Activated CD4-positive, alpha-beta memory T cell treated with anti-CD3 and anti-CD28 coated beads, Interleukin-2, amount 10 ng/mL, durations not matched to agents 7 days and 5 days (primary cell): ENCODE results near the gene SLC25A23. TPM values are rescaled to one million over a fixed set of nuclear protein-coding genes. Genes with fewer than 3 reads are reported as not detected.

Experiments used
- CTCF ChIA-PET: fragments of 350-600 bp; sonication (Branson Sonifier 250); formaldehyde crosslinking; loops from one replicate; lab custom pipeline; 2021; ENCODE audit warnings: antibody characterized with exemption, inconsistent platforms; lab: Charles Lee
- POLR2A ChIA-PET: fragments of 350-600 bp; sonication (Branson Sonifier 250); formaldehyde crosslinking; loops from one replicate; lab custom pipeline; 2021; ENCODE audit warnings: antibody characterized with exemption; lab: Charles Lee
- DNase-seq: peaks from one replicate; pipeline ENCODE4 v3.0.0-alpha.2; 2020
- H3K27ac Mint-ChIP-seq: one replicate; pipeline ENCODE4 v1.8.0; 2021; ENCODE audit warnings: mild to moderate bottlenecking, mixed read lengths
- H3K27me3 Mint-ChIP-seq: one replicate; pipeline ENCODE4 v1.8.0; 2021; ENCODE audit warnings: mixed read lengths
- H3K36me3 Mint-ChIP-seq: one replicate; pipeline ENCODE4 v1.8.0; 2021; ENCODE audit warnings: low read depth, mixed read lengths
- H3K4me1 Mint-ChIP-seq: one replicate; pipeline ENCODE4 v1.8.0; 2021; ENCODE audit warnings: mixed read lengths
- H3K4me3 Mint-ChIP-seq: one replicate; pipeline ENCODE4 v1.8.0; 2021; ENCODE audit warnings: mild to moderate bottlenecking, mixed read lengths
- H3K9me3 Mint-ChIP-seq: one replicate; pipeline ENCODE4 v1.8.0; 2021; ENCODE audit warnings: mixed read lengths
- total RNA-seq, 2 experiments: library from RNA; stranded (reverse); gene quantifications; one replicate each; pipeline ENCODE4 v1.2.3, GENCODE V29; 2021

Gene SLC25A23
- total RNA-seq, 2 experiments from 2014 or later: 30.0 to 35.7 TPM

GRCh38 chr19:6491802-6492592, 32.4 kb upstream of the SLC25A23 start:
- H3K27ac Mint-ChIP-seq: no peak overlapping the region
- H3K27me3 Mint-ChIP-seq: no peaks in the 10 kb centered on the region
- H3K4me1 Mint-ChIP-seq: peaks cover 17% of the 10 kb centered on the region
- ChIA-PET POLR2A (interaction anchor here (1.3 to 2.2 kb wide), 2 partner anchors 10 to 67 kb away, joined by 3 to 15 read pairs; partner anchors contain the start of gene DENND1C), CTCF (interaction anchor here (1.2 kb wide), 1 partner anchor 11 kb away, joined by 3 read pairs; the partner anchor contains the start of gene DENND1C)
- no peak for DNase-seq
- no peaks in the 10 kb centered on the region for H3K36me3 Mint-ChIP-seq
- H3K9me3 Mint-ChIP-seq: peaks cover 8% of the 10 kb centered on the region
- no peak overlapping the region for H3K4me3 Mint-ChIP-seq

- peak overlapping the region; percentile 81 for H3K27ac Mint-ChIP-seq
- H3K36me3 Mint-ChIP-seq: no peaks in the 10 kb centered on the region
- ChIA-PET CTCF (interaction anchor here (1.7 kb wide), 1 partner anchor 27 kb away, joined by 5 read pairs; no protein-coding TSS in a partner anchor), POLR2A (interaction anchor here (1.0 to 2.2 kb wide), 4 partner anchors 9 to 65 kb away, joined by 3 to 13 read pairs (median 6); partner anchors contain the start of genes DENND1C, KHSRP and TUBB4A)
- peaks cover 8% of the 10 kb centered on the region for H3K9me3 Mint-ChIP-seq
- DNase-seq: no peak
- H3K4me1 Mint-ChIP-seq: peaks cover 17% of the 10 kb centered on the region
- H3K4me3 Mint-ChIP-seq: peak overlapping the region; percentile 67
- H3K27me3 Mint-ChIP-seq: no peaks in the 10 kb centered on the region
These were observed 30.5 kb upstream of the SLC25A23 start for GRCh38 chr19:6490134-6490533.

GRCh38 chr19:6489278-6490061, 29.9 kb upstream of the SLC25A23 start:
- Mint-ChIP-seq H3K4me1 (peaks cover 17% of the 10 kb centered on the region), H3K9me3 (peaks cover 8% of the 10 kb centered on the region), H3K4me3 (peak overlapping the region; percentile 67), H3K36me3 (no peaks in the 10 kb centered on the region), H3K27ac (peak overlapping the region; percentile 81), H3K27me3 (no peaks in the 10 kb centered on the region)
- ChIA-PET POLR2A (interaction anchor here (1.0 to 2.2 kb wide), 4 partner anchors 8 to 65 kb away, joined by 3 to 13 read pairs (median 6); partner anchors contain the start of genes DENND1C, KHSRP and TUBB4A), CTCF (interaction anchor here (0.6 to 1.7 kb wide), 3 partner anchors 8 to 769 kb away, joined by 3 to 5 read pairs (median 3); partner anchors contain the start of genes DENND1C and LONP1)
- peak; percentile 39 for DNase-seq

- Mint-ChIP-seq H3K27me3 (no peaks in the 10 kb centered on the region), H3K36me3 (peaks cover 4% of the 10 kb centered on the region), H3K4me1 (peaks cover 41% of the 10 kb centered on the region), H3K9me3 (no peaks in the 10 kb centered on the region), H3K4me3 (no peak overlapping the region), H3K27ac (no peak overlapping the region)
- ChIA-PET CTCF (no interaction called here), POLR2A (no interaction called here)
- no peak for DNase-seq
These were observed 25.2 kb upstream of the SLC25A23 start for GRCh38 chr19:6484831-6485230.

GRCh38 chr19:6484230-6484629, 24.6 kb upstream of the SLC25A23 start:
- peaks cover 41% of the 10 kb centered on the region for H3K4me1 Mint-ChIP-seq
- no peaks in the 10 kb centered on the region for H3K9me3 Mint-ChIP-seq
- no peak overlapping the region for H3K4me3 Mint-ChIP-seq
- CTCF ChIA-PET: no interaction called here
- DNase-seq: no peak
- H3K36me3 Mint-ChIP-seq: peaks cover 4% of the 10 kb centered on the region
- H3K27me3 Mint-ChIP-seq: no peaks in the 10 kb centered on the region
- no peak overlapping the region for H3K27ac Mint-ChIP-seq
- POLR2A ChIA-PET: no interaction called here

GRCh38 chr19:6483235-6483634, 23.6 kb upstream of the SLC25A23 start:
- Mint-ChIP-seq H3K4me3 (no peak overlapping the region), H3K27me3 (no peaks in the 10 kb centered on the region), H3K9me3 (no peaks in the 10 kb centered on the region), H3K36me3 (peaks cover 6% of the 10 kb centered on the region), H3K27ac (peak overlapping the region; percentile 16), H3K4me1 (peaks cover 39% of the 10 kb centered on the region)
- CTCF ChIA-PET: interaction anchor here (0.7 kb wide), 1 partner anchor 21 kb away, joined by 3 read pairs; no protein-coding TSS in a partner anchor
- POLR2A ChIA-PET: interaction anchor here (0.5 to 1.5 kb wide), 3 partner anchors 35 to 123 kb away, joined by 3 to 4 read pairs (median 3); no protein-coding TSS in a partner anchor
- no peak for DNase-seq

GRCh38 chr19:6482343-6482686, 22.7 kb upstream of the SLC25A23 start:
- no peaks in the 10 kb centered on the region for H3K27me3 Mint-ChIP-seq

GRCh38 chr19:6481541-6482342, 22.1 kb upstream of the SLC25A23 start, which contains the start of gene DENND1C:
Gene DENND1C, minus strand, starts transcription at chr19:6481787. Its CDS starts 92 bp downstream, at chr19:6481695.
- no peaks in the 10 kb centered on the region for H3K9me3 Mint-ChIP-seq
- peaks cover 39% of the 10 kb centered on the region for H3K4me1 Mint-ChIP-seq
- H3K27ac Mint-ChIP-seq: peak within 1 kb of the TSS; percentile 95
- DNase-seq: peak; percentile 83
- peak within 1 kb of the TSS; percentile 98 for H3K4me3 Mint-ChIP-seq
- H3K27me3 Mint-ChIP-seq: no peaks in the 10 kb centered on the region
- ChIA-PET POLR2A (interaction anchor here (0.6 to 3.0 kb wide), 31 partner anchors 8 to 382 kb away, joined by 3 to 23 read pairs (median 5); partner anchors contain the start of genes ALKBH7, CD70, GPR108 and GTF2F1), CTCF (interaction anchor here (0.6 to 1.8 kb wide), 18 partner anchors 8 to 408 kb away, joined by 3 to 12 read pairs (median 4); partner anchors contain the start of genes CRB3 and SLC25A23)
- peaks cover 12% of the 10 kb centered on the region for H3K36me3 Mint-ChIP-seq

More at GRCh38 chr19:6482343-6482686, 22.7 kb upstream of the SLC25A23 start:
- no peaks in the 10 kb centered on the region for H3K9me3 Mint-ChIP-seq
- CTCF ChIA-PET: interaction anchor here (0.6 to 1.8 kb wide), 2 partner anchors 29 to 35 kb away, joined by 3 to 11 read pairs; no protein-coding TSS in a partner anchor
- POLR2A ChIA-PET: interaction anchor here (0.6 to 3.0 kb wide), 14 partner anchors 9 to 373 kb away, joined by 3 to 23 read pairs (median 10); partner anchors contain the start of genes ALKBH7, GPR108 and SLC25A23
- peak overlapping the region; percentile 98 for H3K4me3 Mint-ChIP-seq
- H3K27ac Mint-ChIP-seq: peak overlapping the region; percentile 95
- H3K4me1 Mint-ChIP-seq: peaks cover 39% of the 10 kb centered on the region
- H3K36me3 Mint-ChIP-seq: peaks cover 6% of the 10 kb centered on the region
- DNase-seq: no peak

- no peak for DNase-seq
- peaks cover 39% of the 10 kb centered on the region for H3K4me1 Mint-ChIP-seq
- H3K36me3 Mint-ChIP-seq: peaks cover 18% of the 10 kb centered on the region
- H3K4me3 Mint-ChIP-seq: peak overlapping the region; percentile 98
- no peaks in the 10 kb centered on the region for H3K27me3 Mint-ChIP-seq
- ChIA-PET CTCF (interaction anchor here (0.5 to 1.8 kb wide), 18 partner anchors 8 to 775 kb away, joined by 3 to 12 read pairs (median 4); partner anchors contain the start of genes CRB3 and SLC25A23), POLR2A (interaction anchor here (0.7 to 3.0 kb wide), 28 partner anchors 8 to 383 kb away, joined by 3 to 23 read pairs (median 5); partner anchors contain the start of genes ALKBH7, CD70, GTF2F1 and KHSRP)
- no peaks in the 10 kb centered on the region for H3K9me3 Mint-ChIP-seq
- H3K27ac Mint-ChIP-seq: peak overlapping the region; percentile 95
These were observed 21.3 kb upstream of the SLC25A23 start for GRCh38 chr19:6480848-6481415.

GRCh38 chr19:6479836-6480398, 20.3 kb upstream of the SLC25A23 start:
- CTCF ChIA-PET: interaction anchor here (1.8 kb wide), 1 partner anchor 8 kb away, joined by 8 read pairs; no protein-coding TSS in a partner anchor
- Mint-ChIP-seq H3K4me3 (peak overlapping the region; percentile 98), H3K27me3 (no peaks in the 10 kb centered on the region), H3K27ac (peak overlapping the region; percentile 68), H3K36me3 (peaks cover 21% of the 10 kb centered on the region), H3K9me3 (no peaks in the 10 kb centered on the region), H3K4me1 (peaks cover 39% of the 10 kb centered on the region)
- no peak for DNase-seq
- POLR2A ChIA-PET: interaction anchor here (2.7 to 3.0 kb wide), 2 partner anchors 19 to 20 kb away, joined by 19 to 23 read pairs; partner anchors contain the start of gene SLC25A23

GRCh38 chr19:6478815-6479214, 19.2 kb upstream of the SLC25A23 start:
- H3K4me3 Mint-ChIP-seq: no peak overlapping the region
- POLR2A ChIA-PET: no interaction called here
- H3K36me3 Mint-ChIP-seq: peaks cover 28% of the 10 kb centered on the region
- CTCF ChIA-PET: no interaction called here
- no peak for DNase-seq
- H3K9me3 Mint-ChIP-seq: no peaks in the 10 kb centered on the region
- no peak overlapping the region for H3K27ac Mint-ChIP-seq
- no peaks in the 10 kb centered on the region for H3K27me3 Mint-ChIP-seq
- peaks cover 39% of the 10 kb centered on the region for H3K4me1 Mint-ChIP-seq
